Muscle layer of duodenum (tissue), 2 donors: ENCODE data around the gene DVL1.

Experiments
- H3K27ac ChIP-seq: one replicate; pipeline ENCODE4 v1.7.0; 2013; ENCODE audit warnings: mild to moderate bottlenecking, low read length
- H3K27me3 ChIP-seq: one replicate; pipeline ENCODE4 v1.7.0; 2013; ENCODE audit warnings: low read depth, mild to moderate bottlenecking, control low read depth, low read length
- H3K36me3 ChIP-seq, 2 donors: one replicate each; pipeline ENCODE4 v1.7.0; 2013; ENCODE audit warnings: low read length in 2 of 2, control low read depth in 1 of 2, mild to moderate bottlenecking in 1 of 2; ENCODE audit not compliant: insufficient read depth in 2 of 2, control insufficient read depth in 1 of 2
- H3K4me1 ChIP-seq, 2 donors: one replicate each; pipeline ENCODE4 v1.7.0; 2013; ENCODE audit warnings: low read length in 2 of 2, mild to moderate bottlenecking in 2 of 2, control low read depth in 1 of 2, moderate library complexity in 1 of 2; ENCODE audit not compliant: insufficient read depth in 2 of 2, control insufficient read depth in 1 of 2
- H3K4me3 ChIP-seq, 2 donors: one replicate each; pipeline ENCODE4 v1.7.0; 2013; ENCODE audit warnings: low read length in 2 of 2, low read depth in 1 of 2, mild to moderate bottlenecking in 1 of 2
- H3K9me3 ChIP-seq, 2 donors: one replicate each; pipeline ENCODE4 v1.7.0; 2013; ENCODE audit warnings: low read length in 2 of 2, control low read depth in 1 of 2, mild to moderate bottlenecking in 1 of 2; ENCODE audit not compliant: control insufficient read depth in 1 of 2
- donor health status: healthy.

DVL1 gene

GRCh38 chr1:1330366-1331067 is 18.7 kb downstream of the DVL1 start:
- no peak overlapping the region for H3K4me3 ChIP-seq
- no peaks in the 10 kb centered on the region for H3K9me3 ChIP-seq
- peaks cover 3 to 21% of the 10 kb centered on the region in 2 donors for H3K4me1 ChIP-seq
- H3K27me3 ChIP-seq, result no peaks in the 10 kb centered on the region
- no peak overlapping the region for H3K27ac ChIP-seq
- peaks cover 0 to 28% of the 10 kb centered on the region in 2 donors for H3K36me3 ChIP-seq

- Histone ChIP-seq H3K36me3 (peaks cover 0 to 25% of the 10 kb centered on the region in 2 donors), H3K9me3 (no peaks in the 10 kb centered on the region), H3K4me3 (no peak overlapping the region), H3K4me1 (peaks cover 6 to 27% of the 10 kb centered on the region in 2 donors), H3K27me3 (no peaks in the 10 kb centered on the region), H3K27ac (no peak overlapping the region)
Observed at GRCh38 chr1:1329304-1330210, 19.7 kb downstream of the DVL1 start.

GRCh38 chr1:1328254-1328653 is 21.0 kb downstream of the DVL1 start:
- no peaks in the 10 kb centered on the region for H3K9me3 ChIP-seq
- H3K36me3 ChIP-seq, result peaks cover 0 to 25% of the 10 kb centered on the region in 2 donors
- no peak overlapping the region for H3K4me3 ChIP-seq
- H3K27ac ChIP-seq, result no peak overlapping the region
- no peaks in the 10 kb centered on the region for H3K27me3 ChIP-seq
- H3K4me1 ChIP-seq, result peaks cover 6 to 32% of the 10 kb centered on the region in 2 donors

GRCh38 chr1:1327291-1327690 is 21.9 kb downstream of the DVL1 start:
- Histone ChIP-seq H3K27me3 (no peaks in the 10 kb centered on the region), H3K36me3 (peaks cover 0 to 25% of the 10 kb centered on the region in 2 donors), H3K4me3 (no peak overlapping the region), H3K27ac (no peak overlapping the region), H3K4me1 (peaks cover 6 to 37% of the 10 kb centered on the region in 2 donors), H3K9me3 (no peaks in the 10 kb centered on the region)

- Histone ChIP-seq H3K4me1 (peaks cover 6 to 47% of the 10 kb centered on the region in 2 donors), H3K4me3 (peak overlapping the region; percentile 55 to 94), H3K27me3 (no peaks in the 10 kb centered on the region), H3K9me3 (no peaks in the 10 kb centered on the region), H3K36me3 (peaks cover 0 to 30% of the 10 kb centered on the region in 2 donors), H3K27ac (no peak overlapping the region)
Observed at GRCh38 chr1:1326075-1326605, 23.1 kb downstream of the DVL1 start.

- Histone ChIP-seq H3K9me3 (no peaks in the 10 kb centered on the region), H3K4me1 (peaks cover 6 to 45% of the 10 kb centered on the region in 2 donors), H3K4me3 (peak overlapping the region; percentile 55 to 94), H3K27me3 (no peaks in the 10 kb centered on the region), H3K27ac (peak overlapping the region; percentile 31), H3K36me3 (peaks cover 0 to 30% of the 10 kb centered on the region in 2 donors)
Observed at GRCh38 chr1:1325288-1326074, 23.7 kb downstream of the DVL1 start.

- H3K36me3 ChIP-seq, result peaks cover 0 to 37% of the 10 kb centered on the region in 2 donors
- H3K27ac ChIP-seq, result peak within 1 kb of the TSS; percentile 31
- H3K4me1 ChIP-seq, result peaks cover 6 to 44% of the 10 kb centered on the region in 2 donors
- H3K27me3 ChIP-seq, result no peaks in the 10 kb centered on the region
- H3K9me3 ChIP-seq, result no peaks in the 10 kb centered on the region
- peak within 1 kb of the TSS; percentile 55 to 94 for H3K4me3 ChIP-seq
Observed at GRCh38 chr1:1324524-1325287, 24.5 kb downstream of the DVL1 start, which contains the start of the genes CPTP and INTS11. CPTP (plus strand) TSS chr1:1324802; CDS start chr1:1326911, 2,109 bp downstream. INTS11 (minus strand) TSS chr1:1324660; CDS start chr1:1324608, 52 bp downstream.

- Histone ChIP-seq H3K27ac (no peak overlapping the region), H3K36me3 (peaks cover 2 to 43% of the 10 kb centered on the region in 2 donors), H3K4me1 (peaks cover 6 to 45% of the 10 kb centered on the region in 2 donors)
Observed at GRCh38 chr1:1324084-1324523, 25.1 kb downstream of the DVL1 start.

GRCh38 chr1:1322952-1323351 is 26.3 kb downstream of the DVL1 start:
- H3K9me3 ChIP-seq, result no peaks in the 10 kb centered on the region
- H3K4me1 ChIP-seq, result peaks cover 6 to 57% of the 10 kb centered on the region in 2 donors
- no peak overlapping the region for H3K4me3 ChIP-seq
- no peaks in the 10 kb centered on the region for H3K27me3 ChIP-seq
- no peak overlapping the region for H3K27ac ChIP-seq
- peaks cover 6 to 37% of the 10 kb centered on the region in 2 donors for H3K36me3 ChIP-seq

More at GRCh38 chr1:1324084-1324523, 25.1 kb downstream of the DVL1 start:
- H3K9me3 ChIP-seq, result no peaks in the 10 kb centered on the region
- peak overlapping the region; percentile 46 to 94 for H3K4me3 ChIP-seq
- no peaks in the 10 kb centered on the region for H3K27me3 ChIP-seq

GRCh38 chr1:1322418-1322817 is 26.8 kb downstream of the DVL1 start:
- Histone ChIP-seq H3K4me3 (no peak overlapping the region), H3K36me3 (peaks cover 6 to 35% of the 10 kb centered on the region in 2 donors), H3K27ac (no peak overlapping the region), H3K4me1 (peaks cover 6 to 62% of the 10 kb centered on the region in 2 donors), H3K9me3 (no peaks in the 10 kb centered on the region), H3K27me3 (no peaks in the 10 kb centered on the region)
